Type B pancreatic cell (in vitro differentiated cells): Measurements from ENCODE around the gene FAM72B. TPM values are rescaled to one million over a fixed set of nuclear protein-coding genes. Genes with fewer than 3 reads are reported as not detected.
A peak's percentile ranks its signal among the peaks of the same experiment; 100 is the strongest.
"Not testable (repeated sequence)": the region's sequence is repeated elsewhere in the genome, so short reads cannot be mapped to it uniquely, and the experiment has no call there.

Source experiments
- DNase-seq: peaks from one replicate; pipeline ENCODE4 v3.0.0; 2021; ENCODE audit warnings: mixed read lengths; ENCODE audit not compliant: unreplicated experiment; ENCODE audit errors: extremely low spot score
- H3K27ac Mint-ChIP-seq: 2 replicates; pipeline ENCODE4 v1.8.0; 2021; ENCODE audit warnings: mild to moderate bottlenecking, mixed read lengths
- H3K27me3 Mint-ChIP-seq: 2 replicates; pipeline ENCODE4 v1.8.0; 2021; ENCODE audit warnings: mixed read lengths
- H3K36me3 Mint-ChIP-seq: 2 replicates; pipeline ENCODE4 v1.8.0; 2021; ENCODE audit warnings: mixed read lengths
- H3K4me1 Mint-ChIP-seq: one replicate; pipeline ENCODE4 v1.8.0; 2021; ENCODE audit warnings: mixed read lengths; ENCODE audit not compliant: unreplicated experiment
- H3K4me3 Mint-ChIP-seq: 2 replicates; pipeline ENCODE4 v1.8.0; 2021; ENCODE audit warnings: mild to moderate bottlenecking, mixed read lengths
- H3K9me3 Mint-ChIP-seq: 2 replicates; pipeline ENCODE4 v1.8.0; 2021; ENCODE audit warnings: mixed read lengths
- total RNA-seq: library from RNA; stranded (reverse); gene quantifications from 2 replicates; pipeline ENCODE4 v1.2.1, GENCODE V29; 2021; ENCODE audit warnings: low replicate concordance

Gene FAM72B
- total RNA-seq, 1 donor from 2014 or later: 4.9 TPM

DNA sequence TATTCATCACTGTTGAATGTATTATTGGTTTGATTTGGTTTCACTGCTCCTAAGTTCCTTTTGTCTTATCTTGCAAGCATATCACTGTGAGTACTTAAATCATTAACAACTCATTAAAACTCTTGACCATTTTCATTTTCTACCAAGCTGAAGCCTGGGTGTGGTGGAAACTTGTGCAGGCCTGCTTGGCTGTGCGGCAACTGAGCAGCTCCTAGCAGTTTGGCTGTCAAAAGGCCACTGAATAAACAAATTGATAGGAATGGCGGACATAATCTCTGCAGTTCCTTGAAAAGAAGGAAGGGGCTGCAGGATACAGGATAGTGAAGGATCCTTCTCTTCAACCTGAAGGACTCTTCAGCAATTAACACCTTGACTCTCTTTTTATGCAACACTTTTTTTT, 26.6 kb upstream of the FAM72B start:
- not testable (repeated sequence) for H3K27me3 Mint-ChIP-seq, H3K27ac Mint-ChIP-seq, H3K4me1 Mint-ChIP-seq, H3K36me3 Mint-ChIP-seq, H3K4me3 Mint-ChIP-seq, DNase-seq, H3K9me3 Mint-ChIP-seq

DNA sequence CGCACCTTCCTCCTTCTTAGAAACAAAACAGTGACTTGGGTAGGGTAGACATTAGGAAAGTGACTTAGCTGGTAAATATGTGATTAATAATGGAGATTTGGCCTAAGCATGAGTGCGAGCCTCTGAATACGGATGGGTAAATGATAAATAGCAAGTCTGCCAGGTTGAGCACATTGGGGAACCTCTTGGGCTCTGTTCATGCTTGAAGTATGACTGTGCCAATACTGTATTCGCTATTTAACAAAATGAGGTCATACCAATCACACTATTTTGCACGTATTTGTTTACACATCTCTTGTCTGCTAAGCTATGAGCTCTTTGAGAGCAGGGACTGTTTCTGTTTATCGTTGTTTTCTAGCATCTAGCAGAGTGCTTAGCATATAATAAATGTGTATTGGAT, 24.2 kb upstream of the FAM72B start:
- H3K4me3 Mint-ChIP-seq, H3K36me3 Mint-ChIP-seq, H3K27me3 Mint-ChIP-seq, H3K4me1 Mint-ChIP-seq, H3K27ac Mint-ChIP-seq, H3K9me3 Mint-ChIP-seq, DNase-seq: not testable (repeated sequence)

DNA sequence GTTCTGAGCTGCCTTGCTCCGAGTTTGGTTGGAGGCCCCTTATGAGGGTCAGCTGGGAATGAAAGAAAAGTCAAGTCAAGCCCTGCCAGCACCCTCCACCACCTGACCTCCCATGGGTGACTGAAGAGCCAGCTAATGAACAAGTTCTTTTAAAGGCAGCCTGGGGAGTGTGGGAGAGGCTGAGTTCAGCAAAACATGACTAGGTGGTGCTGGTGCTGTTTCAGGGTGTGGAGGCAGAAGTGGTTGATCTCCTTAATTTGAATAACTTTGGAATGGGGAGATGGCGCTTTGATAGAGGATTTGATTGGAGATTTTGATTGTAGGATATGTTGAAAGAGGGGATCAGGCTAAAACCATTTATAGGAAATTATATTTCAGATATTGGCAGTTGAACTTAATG, 23.2 kb upstream of the FAM72B start:
- H3K27me3 Mint-ChIP-seq, H3K4me3 Mint-ChIP-seq, H3K4me1 Mint-ChIP-seq, H3K36me3 Mint-ChIP-seq, H3K9me3 Mint-ChIP-seq, H3K27ac Mint-ChIP-seq, DNase-seq: not testable (repeated sequence)

DNA sequence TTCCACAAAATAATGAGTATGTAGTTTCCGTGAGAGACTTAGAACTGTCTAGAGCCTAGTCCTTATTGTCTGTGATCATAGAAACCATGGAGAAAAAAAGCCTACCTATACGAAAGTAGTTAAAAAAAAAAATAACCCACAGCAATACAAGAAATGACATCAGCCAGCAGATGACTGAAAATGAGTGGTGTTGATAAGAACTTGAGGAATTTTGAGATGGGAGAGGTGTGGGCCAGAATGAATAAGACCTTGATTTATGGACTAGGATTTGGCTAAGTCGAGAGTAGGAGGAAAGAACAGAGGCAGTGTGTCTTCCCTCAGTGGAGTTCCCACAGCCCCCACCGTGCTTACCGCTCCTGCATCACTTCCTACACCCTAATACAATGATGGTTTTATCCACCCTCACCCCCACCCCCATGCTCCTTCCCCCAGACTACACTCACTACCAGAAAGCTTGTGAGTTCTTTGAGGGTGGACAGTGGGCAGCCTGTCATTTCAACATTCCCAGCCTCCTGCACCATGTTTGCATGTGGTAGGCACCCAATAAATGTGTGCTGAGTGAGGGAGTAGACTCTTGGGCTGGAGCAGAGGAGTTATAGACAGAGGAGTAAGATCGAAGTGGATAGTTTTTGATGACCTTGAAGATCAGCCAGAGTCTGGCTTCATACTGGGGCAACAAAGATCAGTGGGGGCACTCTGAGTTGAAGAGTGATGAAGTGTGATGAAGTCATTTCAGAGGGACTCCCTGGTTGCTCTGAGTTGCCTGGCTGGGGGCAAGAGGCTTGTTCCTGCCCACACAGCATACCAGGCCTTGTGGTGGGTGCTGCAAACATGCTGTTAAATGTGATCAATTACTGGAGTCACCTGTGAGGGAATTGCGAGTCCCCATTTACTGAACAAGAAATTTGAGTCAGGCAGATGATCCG, 21.9 kb upstream of the FAM72B start:
- H3K27me3 Mint-ChIP-seq, H3K27ac Mint-ChIP-seq, H3K9me3 Mint-ChIP-seq, H3K36me3 Mint-ChIP-seq, H3K4me1 Mint-ChIP-seq, DNase-seq, H3K4me3 Mint-ChIP-seq: not testable (repeated sequence)

DNA sequence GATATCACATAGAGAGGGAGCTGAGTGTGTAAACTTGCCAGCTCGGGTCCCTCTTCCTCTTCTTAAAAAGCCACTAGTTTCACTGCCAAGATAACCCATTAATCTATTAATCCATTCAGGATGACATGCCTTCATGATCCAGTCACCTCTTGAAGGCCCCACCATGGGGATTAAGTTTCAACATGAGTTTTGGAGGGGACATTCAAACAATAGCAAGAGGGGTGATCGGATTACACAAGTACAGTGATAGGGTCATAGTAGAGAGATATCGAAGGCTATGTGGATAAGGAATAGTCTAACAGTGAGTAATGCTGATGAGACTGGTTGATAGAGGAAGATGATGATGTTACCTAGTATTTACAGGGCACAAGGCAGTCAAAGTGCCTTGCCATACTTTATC, 18.8 kb upstream of the FAM72B start:
- H3K36me3 Mint-ChIP-seq, H3K27me3 Mint-ChIP-seq, H3K9me3 Mint-ChIP-seq, H3K4me1 Mint-ChIP-seq, H3K4me3 Mint-ChIP-seq, DNase-seq, H3K27ac Mint-ChIP-seq: not testable (repeated sequence)

DNA sequence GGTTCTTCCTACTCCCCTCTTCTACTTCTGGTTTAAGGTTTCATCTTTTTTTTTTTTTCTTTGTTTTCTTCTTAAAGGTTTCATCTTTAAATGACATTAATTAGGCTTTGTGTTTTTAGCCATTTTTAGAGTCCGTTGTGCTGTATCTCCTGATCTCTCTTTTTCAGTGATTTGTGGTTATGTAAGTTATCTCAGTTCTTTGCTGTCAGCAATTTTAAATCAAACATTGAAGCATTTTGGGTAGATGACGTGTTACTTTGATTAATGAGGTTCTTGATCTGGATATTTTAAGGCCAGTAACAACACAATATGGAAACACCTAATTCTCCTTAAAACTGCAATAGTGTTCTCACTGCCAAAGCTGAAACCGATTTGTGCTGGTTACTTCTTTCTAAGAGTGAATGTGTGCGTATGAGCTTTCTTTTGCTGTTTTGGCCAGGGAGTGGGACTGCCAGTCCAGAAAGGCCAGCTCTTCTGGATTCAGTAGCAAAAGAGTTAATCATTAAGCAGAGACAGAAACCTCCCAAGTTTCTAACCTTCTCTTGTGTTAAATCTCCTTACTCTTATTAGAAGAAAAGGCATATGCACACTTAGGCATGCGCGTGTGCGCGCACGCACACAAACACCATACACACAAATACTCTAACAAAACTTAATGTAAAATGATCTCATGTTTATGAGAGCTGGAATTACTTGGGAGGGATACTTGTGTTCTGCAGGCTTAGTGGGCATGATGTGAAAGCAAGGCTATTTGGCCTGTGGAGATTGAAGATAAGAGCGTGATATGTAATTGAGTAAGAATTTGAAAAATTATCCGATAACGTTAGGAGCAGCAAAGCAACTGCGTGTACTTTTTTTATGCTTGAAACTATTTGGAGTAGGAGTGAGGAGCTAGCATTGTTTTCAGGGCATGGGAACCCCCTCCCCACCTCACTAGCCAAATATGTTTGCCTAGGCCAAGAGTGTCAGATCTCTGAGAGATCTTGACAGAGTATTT, 17.1 kb upstream of the FAM72B start:
- H3K27me3 Mint-ChIP-seq, DNase-seq, H3K9me3 Mint-ChIP-seq, H3K36me3 Mint-ChIP-seq, H3K4me1 Mint-ChIP-seq: not testable (repeated sequence)
- peak overlapping the region; percentile 54 for H3K27ac Mint-ChIP-seq
- H3K4me3 Mint-ChIP-seq: peak overlapping the region; percentile 60

DNA sequence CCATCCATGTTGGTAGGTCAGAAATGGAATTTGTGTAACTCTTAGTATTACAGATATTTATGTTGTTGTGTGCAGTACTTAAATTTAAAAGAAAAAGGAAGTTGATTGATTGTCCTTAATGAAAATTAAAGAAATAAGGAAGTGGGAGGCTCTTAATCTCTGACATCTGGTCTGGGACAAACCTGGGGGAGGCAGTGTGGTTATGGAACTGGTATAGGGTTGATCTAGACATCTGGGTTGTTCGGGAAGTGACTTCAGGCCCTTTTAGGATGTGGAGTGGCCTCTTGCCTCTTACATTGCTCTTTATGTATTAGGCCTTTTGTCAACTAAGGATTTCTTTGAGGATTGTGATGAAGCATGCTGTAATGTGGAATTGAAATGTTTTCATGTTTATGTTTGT, 16.1 kb upstream of the FAM72B start:
- not testable (repeated sequence) for H3K9me3 Mint-ChIP-seq, H3K4me3 Mint-ChIP-seq, H3K27ac Mint-ChIP-seq, H3K4me1 Mint-ChIP-seq, H3K27me3 Mint-ChIP-seq, DNase-seq, H3K36me3 Mint-ChIP-seq

DNA sequence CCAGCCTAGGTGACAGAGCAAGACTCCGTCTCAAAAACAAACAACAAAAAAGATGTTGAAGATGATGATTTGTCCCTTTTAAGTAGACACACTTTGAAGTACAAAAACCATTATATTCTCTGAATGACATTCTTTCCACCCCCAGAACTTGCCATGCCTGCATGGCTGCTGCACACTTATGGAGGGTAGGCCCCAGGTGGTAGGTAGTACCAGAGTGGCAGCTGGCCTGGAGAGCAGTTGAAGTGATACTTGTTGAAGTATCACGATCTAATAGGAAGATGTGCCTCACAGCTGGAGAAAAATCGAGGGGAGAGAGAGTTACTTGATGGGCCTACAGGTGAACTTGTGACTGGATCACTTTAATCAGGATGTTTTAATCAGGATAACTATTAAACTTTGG, 15.6 kb upstream of the FAM72B start:
- not testable (repeated sequence) for DNase-seq, H3K4me3 Mint-ChIP-seq, H3K9me3 Mint-ChIP-seq, H3K4me1 Mint-ChIP-seq, H3K27ac Mint-ChIP-seq, H3K36me3 Mint-ChIP-seq, H3K27me3 Mint-ChIP-seq

DNA sequence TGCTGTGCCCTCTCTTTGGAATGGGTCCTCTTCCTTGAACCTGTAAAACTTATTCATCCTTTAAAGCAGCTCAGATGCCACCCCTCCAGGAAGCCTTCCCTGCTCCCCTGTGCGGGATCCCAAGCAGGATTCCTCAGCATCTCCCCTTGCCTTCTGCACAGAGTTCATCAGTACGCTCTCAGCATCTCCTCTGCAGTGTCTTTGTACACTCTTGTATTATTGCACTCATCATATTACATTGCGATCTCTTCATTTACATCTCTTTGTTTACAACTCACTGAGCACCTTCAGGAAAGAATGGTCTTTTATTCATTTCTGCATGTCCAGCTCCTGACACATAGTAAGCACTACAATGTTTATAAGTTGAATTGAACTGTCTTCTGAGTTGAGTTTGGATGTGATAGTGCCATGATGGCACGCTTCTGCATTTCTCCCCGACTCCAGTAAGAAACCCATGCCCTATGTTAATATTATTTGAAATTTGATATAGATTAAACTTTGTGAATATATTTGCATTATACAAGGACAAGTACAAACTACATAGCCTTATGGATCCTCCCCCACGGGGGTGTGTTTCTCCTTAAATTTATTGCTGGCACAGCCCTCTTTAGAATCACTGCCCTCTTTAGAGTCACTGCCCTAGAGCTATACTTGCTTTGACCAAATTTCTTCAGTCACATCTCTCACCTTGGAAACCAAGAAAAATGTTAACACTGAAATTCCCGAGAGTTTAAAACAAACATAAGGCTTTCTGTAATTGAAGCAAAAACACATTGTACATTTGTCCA, 13.1 kb upstream of the FAM72B start:
- H3K9me3 Mint-ChIP-seq, DNase-seq, H3K4me3 Mint-ChIP-seq, H3K27ac Mint-ChIP-seq, H3K4me1 Mint-ChIP-seq, H3K36me3 Mint-ChIP-seq, H3K27me3 Mint-ChIP-seq: not testable (repeated sequence)

DNA sequence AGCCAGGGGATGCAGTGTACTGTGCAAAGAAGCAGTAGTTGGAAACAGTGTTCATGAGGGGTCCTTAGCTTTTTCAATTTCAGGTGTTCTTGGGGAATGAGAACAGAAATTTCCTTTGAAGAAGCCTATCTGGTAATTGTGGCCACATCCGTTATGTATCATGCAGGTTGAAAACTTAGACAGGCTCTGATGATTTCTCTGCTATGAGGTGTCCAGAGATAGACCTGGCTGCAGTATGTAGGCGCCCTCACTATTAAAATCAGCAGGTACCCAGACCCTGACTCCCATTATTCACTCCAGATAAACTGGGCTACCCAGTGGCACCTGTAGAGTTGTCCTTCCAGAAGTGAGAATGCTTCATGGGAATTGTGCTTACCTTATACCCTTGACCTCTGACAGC, 8.4 kb upstream of the FAM72B start:
- H3K4me3 Mint-ChIP-seq, H3K36me3 Mint-ChIP-seq, H3K27me3 Mint-ChIP-seq, H3K4me1 Mint-ChIP-seq, H3K27ac Mint-ChIP-seq, DNase-seq, H3K9me3 Mint-ChIP-seq: not testable (repeated sequence)

DNA sequence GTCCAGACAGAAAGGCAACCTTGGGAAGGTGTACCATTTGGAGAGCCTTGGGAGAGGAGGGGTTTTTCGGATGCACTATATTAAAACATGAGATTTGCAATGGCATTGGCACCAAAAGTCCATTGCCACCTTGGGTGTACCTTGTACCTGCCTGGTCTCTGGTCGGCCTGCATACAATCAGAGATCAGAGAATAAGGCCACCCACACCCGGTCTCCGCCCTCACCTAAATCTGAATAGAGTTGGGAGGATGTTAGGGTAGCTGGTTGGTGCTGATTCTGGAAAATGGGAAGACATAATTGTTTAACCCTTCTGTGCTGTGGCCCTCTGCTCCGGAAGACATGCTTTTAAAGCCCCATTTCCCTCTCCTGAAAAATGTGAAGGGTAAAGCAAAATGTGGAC, 3.8 kb upstream of the FAM72B start:
- H3K4me3 Mint-ChIP-seq: peak overlapping the region; percentile 74
- not testable (repeated sequence) for H3K9me3 Mint-ChIP-seq, H3K27me3 Mint-ChIP-seq, H3K27ac Mint-ChIP-seq, DNase-seq, H3K4me1 Mint-ChIP-seq, H3K36me3 Mint-ChIP-seq

DNA sequence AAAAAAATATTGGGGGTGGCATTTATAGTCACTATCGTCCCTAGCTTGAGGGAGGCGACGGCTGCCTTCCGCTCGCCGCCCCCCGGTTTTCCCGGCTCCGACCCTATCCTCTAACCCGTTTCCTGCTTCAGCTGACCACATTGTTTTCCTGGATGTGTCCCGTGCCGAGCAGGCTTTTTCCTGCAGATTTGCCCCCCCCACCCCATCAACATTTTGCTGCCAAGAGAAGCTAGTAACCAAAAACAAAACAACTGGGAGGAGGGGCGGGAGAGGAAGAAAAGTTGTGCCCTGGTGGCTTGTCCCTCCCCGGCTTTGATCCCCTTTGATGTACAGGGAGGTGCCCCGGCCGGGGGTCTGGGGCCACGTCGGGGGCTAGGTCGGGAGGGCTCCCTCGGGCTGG, 2.1 kb upstream of the FAM72B start:
- not testable (repeated sequence) for H3K27ac Mint-ChIP-seq, H3K4me3 Mint-ChIP-seq, DNase-seq, H3K27me3 Mint-ChIP-seq, H3K36me3 Mint-ChIP-seq, H3K9me3 Mint-ChIP-seq, H3K4me1 Mint-ChIP-seq

DNA sequence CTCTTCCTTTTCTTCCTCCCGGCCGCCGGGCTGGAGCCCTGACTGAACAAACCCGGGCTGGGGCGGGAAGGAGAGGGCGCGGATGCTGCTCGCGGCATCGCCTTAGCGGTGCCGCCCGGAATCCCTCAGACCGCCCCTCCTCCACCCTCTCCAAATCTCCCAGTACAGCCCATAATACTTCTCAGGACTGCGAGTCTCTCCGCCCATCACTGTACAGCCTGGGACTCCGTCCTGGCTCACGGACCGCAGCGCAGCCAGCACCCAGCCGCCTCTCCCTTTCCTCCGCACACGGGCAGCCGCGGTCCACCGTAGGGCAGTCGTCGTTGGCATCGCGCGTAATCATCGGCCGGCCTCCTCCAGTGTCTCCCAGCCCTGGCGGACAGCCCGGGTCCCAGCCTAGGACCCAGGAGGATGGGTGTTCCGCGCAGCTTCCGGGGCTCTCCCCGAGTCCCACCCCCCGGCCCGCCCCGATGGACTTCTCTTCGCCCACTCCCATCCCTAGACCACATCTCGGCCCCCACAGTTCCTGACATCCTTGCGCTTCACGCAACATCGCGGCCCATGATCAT, 1.1 kb upstream of the FAM72B start:
- Mint-ChIP-seq H3K4me3 (peak overlapping the region; percentile 95), H3K27ac (peak overlapping the region; percentile 94)
- H3K9me3 Mint-ChIP-seq, DNase-seq, H3K36me3 Mint-ChIP-seq, H3K27me3 Mint-ChIP-seq, H3K4me1 Mint-ChIP-seq: not testable (repeated sequence)
